IMR-90 (cell line): Measurements from ENCODE around the gene DHRSX. TPM values are rescaled to one million over a fixed set of nuclear protein-coding genes. Genes with fewer than 3 reads are reported as not detected.
"Not testable (repeated sequence)": the region's sequence is repeated elsewhere in the genome, so short reads cannot be mapped to it uniquely, and the experiment has no call there.

Source experiments
- ATAC-seq: fragments of 200-7000 bp; cut with Tn5 transposase; 2 replicates; pipeline ENCODE4 v1.9.1; 2020; ENCODE audit warnings: low read depth, mild to moderate bottlenecking, moderate library complexity
- BruUV-seq: library from RNA; stranded (reverse); fragments of 400-500 nt; replicated peaks from 2 replicates; lab custom pipeline; 2021; lab: Mats Ljungman, UMichigan
- CTCF ChIA-PET: fragments of 300-600 bp; formaldehyde crosslinking; extraction: SDS; loops from one replicate; lab custom pipeline; 2021; ENCODE audit warnings: antibody characterized with exemption; lab: Yijun Ruan, JAX
- POLR2A ChIA-PET: fragments of 300-600 bp; sonication (Branson Sonifier 250); formaldehyde crosslinking; loops from one replicate; lab custom pipeline; 2022; ENCODE audit warnings: antibody characterized with exemption; ENCODE audit not compliant: unreplicated experiment; lab: Charles Lee
- DNase-seq: peaks from one replicate; pipeline ENCODE4 v3.0.0; 2013
- H2AFZ ChIP-seq: replicated peaks from 2 replicates; pipeline ENCODE3; 2013; ENCODE audit warnings: low read length, mild to moderate bottlenecking; ENCODE audit not compliant: poor library complexity
- H2AK5ac ChIP-seq: 2 replicates; pipeline ENCODE4 v1.6.1; 2013; ENCODE audit warnings: low read depth, low read length, inconsistent platforms
- H2AK9ac ChIP-seq: replicated peaks from 2 replicates; pipeline ENCODE3; 2013; ENCODE audit warnings: mild to moderate bottlenecking, low read depth, low read length, moderate library complexity; ENCODE audit not compliant: poor library complexity
- H2BK120ac ChIP-seq: 2 replicates; pipeline ENCODE4 v1.6.1; 2013; ENCODE audit warnings: low read depth, low read length, inconsistent platforms
- H2BK15ac ChIP-seq: 3 replicates; pipeline ENCODE4 v1.6.1; 2013; ENCODE audit warnings: low read depth, low read length, inconsistent platforms
- H2BK20ac ChIP-seq: 2 replicates; pipeline ENCODE4 v1.6.1; 2013; ENCODE audit warnings: low read depth, mild to moderate bottlenecking, inconsistent platforms, low read length, moderate library complexity
- H2BK5ac ChIP-seq: 2 replicates; pipeline ENCODE4 v1.6.1; 2013; ENCODE audit warnings: mild to moderate bottlenecking, low read depth, low read length, inconsistent platforms; ENCODE audit not compliant: poor library complexity, severe bottlenecking
- H3K14ac ChIP-seq: replicated peaks from 2 replicates; pipeline ENCODE4 v1.6.1; 2013; ENCODE audit warnings: low read depth, low read length, inconsistent platforms
- H3K18ac ChIP-seq: 2 replicates; pipeline ENCODE4 v1.6.1; 2013; ENCODE audit warnings: low read depth, low read length, control low read depth
- H3K23ac ChIP-seq: 2 replicates; pipeline ENCODE4 v1.6.1; 2013; ENCODE audit warnings: low read depth, low read length, inconsistent platforms
- H3K27ac ChIP-seq: 2 replicates; pipeline ENCODE4 v1.5.1; 2013; ENCODE audit warnings: mild to moderate bottlenecking, control low read depth, low read length; ENCODE audit not compliant: insufficient read depth
- H3K27me3 ChIP-seq: 2 replicates; pipeline ENCODE4 v1.6.1; 2013; ENCODE audit warnings: low read length; ENCODE audit not compliant: control insufficient read depth, insufficient read depth
- H3K36me3 ChIP-seq: 2 replicates; pipeline ENCODE4 v1.6.1; 2013; ENCODE audit warnings: low read length, mixed read lengths; ENCODE audit not compliant: control insufficient read depth, insufficient read depth
- H3K4ac ChIP-seq: 2 replicates; pipeline ENCODE4 v1.6.1; 2013; ENCODE audit warnings: low read depth, low read length, inconsistent platforms
- H3K4me1 ChIP-seq: 2 replicates; pipeline ENCODE4 v1.6.1; 2013; ENCODE audit warnings: low read length, mixed read lengths; ENCODE audit not compliant: control insufficient read depth, insufficient read depth
- H3K4me2 ChIP-seq: 2 replicates; pipeline ENCODE4 v1.6.1; 2013; ENCODE audit warnings: low read depth, mild to moderate bottlenecking, control low read depth, low read length, moderate library complexity
- H3K4me3 ChIP-seq: 2 replicates; pipeline ENCODE4 v1.5.1; 2013; ENCODE audit warnings: low read depth, mild to moderate bottlenecking, control low read depth, low read length, moderate library complexity; ENCODE audit not compliant: insufficient read depth
- H3K56ac ChIP-seq: 2 replicates; pipeline ENCODE4 v1.6.1; 2013; ENCODE audit warnings: low read length, inconsistent platforms; ENCODE audit not compliant: insufficient read depth; ENCODE audit errors: extremely low read depth
- H3K79me1 ChIP-seq, 2 experiments: 2 replicates each; pipeline ENCODE4 v1.6.1; 2013; ENCODE audit warnings: low read length in 2 of 2, inconsistent platforms in 1 of 2, low read depth in 1 of 2
- H3K9ac ChIP-seq: 2 replicates; pipeline ENCODE4 v1.6.1; 2013; ENCODE audit warnings: low read depth, low read length, control low read depth
- H3K9me1 ChIP-seq: 2 replicates; pipeline ENCODE4 v1.6.1; 2013; ENCODE audit warnings: low read length, inconsistent platforms; ENCODE audit not compliant: insufficient read depth
- H3K9me3 ChIP-seq: 2 replicates; pipeline ENCODE4 v1.6.1; 2013; ENCODE audit warnings: low read length; ENCODE audit not compliant: control insufficient read depth, insufficient read depth
- H4K20me1 ChIP-seq: 2 replicates; pipeline ENCODE4 v1.6.1; 2013; ENCODE audit warnings: low read length, inconsistent platforms; ENCODE audit not compliant: insufficient read depth
- H4K5ac ChIP-seq: 2 replicates; pipeline ENCODE4 v1.6.1; 2013; ENCODE audit warnings: mild to moderate bottlenecking, low read depth, low read length, control low read depth
- H4K8ac ChIP-seq, 2 experiments: 2 replicates each; pipeline ENCODE4 v1.6.1; 2013; ENCODE audit warnings: low read depth in 2 of 2, low read length in 2 of 2, control low read depth in 1 of 2, inconsistent platforms in 1 of 2
- H4K91ac ChIP-seq: 2 replicates; pipeline ENCODE4 v1.6.1; 2013; ENCODE audit warnings: low read depth, low read length, inconsistent platforms; ENCODE audit not compliant: insufficient read depth
- MXI1 ChIP-seq: IDR thresholded peaks from 2 replicates; pipeline ENCODE4 v1.6.1; 2012; ENCODE audit warnings: low read depth, mild to moderate bottlenecking, low read length, moderate library complexity, borderline replicate concordance
- SMC3 ChIP-seq: fragments of 150-350 bp; IDR thresholded peaks from 2 replicates; pipeline ENCODE4 v1.6.1; 2016; ENCODE audit warnings: low read depth, mild to moderate bottlenecking, antibody characterized with exemption, low read length, moderate library complexity
- WGBS, 2 experiments: methylation state at CpG; one replicate each; pipeline versions ENCODE4 v1.1.5 to v1.1.7; 2013; ENCODE audit warnings: missing lambda C conversion rate in 2 of 2; ENCODE audit not compliant: insufficient read length in 1 of 2; ENCODE audit errors: extremely low coverage in 2 of 2; 5-methylcytosine and 5-hydroxymethylcytosine counted together
- dilution Hi-C: fragments of 300-500 bp; cut with HindIII; formaldehyde crosslinking; loops from one replicate; pipeline ENCODE4 v1.14.3; 2018; ENCODE audit warnings: low sequenced_read_pairs; ENCODE audit not compliant: unreplicated experiment
- in situ Hi-C: fragments of 300-500 bp; cut with MboI; formaldehyde crosslinking; loops from 3 replicates; pipeline ENCODE4 v1.14.3; 2019; ENCODE audit warnings: low sequenced_read_pairs, inconsistent platforms, mixed read lengths
- intact Hi-C: fragments of 100-400 bp; cut with micrococcal nuclease; formaldehyde crosslinking; loops from 2 replicates; pipeline ENCODE4 v1.10.0; 2022
- polyA plus RNA-seq, 3 experiments: library from polyadenylated mRNA; depleted of rRNA; stranded (reverse); fragments of >200 nt; gene quantifications; 2 replicates each; pipeline ENCODE4 v1.2.3, GENCODE V29; 2012; ENCODE audit warnings: low replicate concordance in 1 of 3
- total RNA-seq: library from RNA; depleted of rRNA; stranded (reverse); fragments of >200 nt; gene quantifications from 2 replicates; pipeline ENCODE4 v1.2.3, GENCODE V29; 2012

The DHRSX gene
- total and polyA plus RNA-seq, 2 of the 4 experiments (the other 2 are of a cell fraction): 26.2 to 38.0 TPM

GRCh38 chrX:2383144-2383543 lies 117.6 kb downstream of the DHRSX start:
- WGBS, 2 experiments: 100% methylated on average over 1 of the region's 1 CpG; no CpG with 5 or more reads in 1 of the 2 experiments
- Histone ChIP-seq H3K9me3 (peaks cover 5% of the 10 kb centered on the region), H2AFZ (no peak overlapping the region), H2BK120ac (no peak overlapping the region), H4K20me1 (peaks cover 7% of the 10 kb centered on the region), H3K9ac (no peak overlapping the region), H3K4ac (no peak overlapping the region), H4K8ac (no peak overlapping the region), H3K9me1 (no peaks in the 10 kb centered on the region), H3K27me3 (no peaks in the 10 kb centered on the region), H3K4me3 (no peak overlapping the region), H3K36me3 (no peaks in the 10 kb centered on the region; the same call in 1 of the 2 replicates), H2AK5ac (no peak overlapping the region), H2BK15ac (no peak overlapping the region), H2AK9ac (no peak overlapping the region), H3K27ac (no peak overlapping the region), H3K4me2 (no peak overlapping the region), H3K79me1 (peaks cover 19 to 26% of the 10 kb centered on the region in 2 experiments; a peak in 3 of 4 replicates), H3K56ac (no peak overlapping the region), H4K91ac (no peak overlapping the region), H3K4me1 (peaks cover 5% of the 10 kb centered on the region), H3K18ac (no peak overlapping the region), H3K14ac (no peak overlapping the region), H4K5ac (no peak overlapping the region), H2BK20ac (no peak overlapping the region), H2BK5ac (no peak overlapping the region), H3K23ac (no peak overlapping the region)
- TF ChIP-seq SMC3: no peak
- no peak for TF ChIP-seq MXI1
- intact Hi-C loops: no loop called here
- POLR2A ChIA-PET: no interaction called here
- DNase-seq (no peak), ATAC-seq (no peak)
- dilution Hi-C loops: no loop called here
- no TSS peak for BruUV-seq
- CTCF ChIA-PET: no interaction called here
- in situ Hi-C loops: no loop called here

DNA sequence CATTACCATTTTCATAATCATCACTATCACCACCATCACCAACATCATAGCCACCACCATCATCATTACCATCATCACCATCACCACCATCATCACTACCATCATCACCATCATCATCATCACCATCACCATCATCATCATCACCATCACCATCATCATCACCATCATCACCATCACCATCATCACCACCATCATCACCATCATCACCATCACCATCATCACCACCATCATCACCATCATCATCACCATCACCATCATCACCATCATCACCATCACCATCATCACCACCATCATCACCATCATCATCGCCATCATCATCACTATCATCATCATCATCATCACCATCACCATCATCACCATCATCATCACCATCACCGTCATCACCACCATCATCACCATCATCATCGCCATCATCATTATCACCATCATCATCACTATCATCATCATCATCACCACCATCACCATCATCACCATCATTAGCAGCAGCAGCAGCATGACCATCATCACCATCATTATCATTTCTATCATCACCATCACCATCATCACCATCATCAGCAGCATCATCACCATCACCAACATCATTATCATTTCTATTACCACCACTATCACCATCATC lies 118.2 kb downstream of the DHRSX start:
- H3K18ac ChIP-seq, BruUV-seq, H2BK120ac ChIP-seq, H4K91ac ChIP-seq, H3K4me3 ChIP-seq, H3K9me1 ChIP-seq, H3K9me3 ChIP-seq, ATAC-seq, H4K20me1 ChIP-seq, POLR2A ChIA-PET, H3K4ac ChIP-seq, H2BK15ac ChIP-seq, in situ Hi-C loops, H3K56ac ChIP-seq, H4K8ac ChIP-seq, H3K23ac ChIP-seq, DNase-seq, H2AFZ ChIP-seq, H3K27me3 ChIP-seq, H3K4me2 ChIP-seq, H3K4me1 ChIP-seq, H3K36me3 ChIP-seq, H3K14ac ChIP-seq, H2BK20ac ChIP-seq, dilution Hi-C loops, H4K5ac ChIP-seq, H2AK9ac ChIP-seq, H3K9ac ChIP-seq, intact Hi-C loops, H3K27ac ChIP-seq, CTCF ChIA-PET: not testable (repeated sequence)
- Histone ChIP-seq H2BK5ac (peak overlapping the region; percentile 62), H2AK5ac (0 out of 2 replicates have a peak overlapping the region, but pooled peaks have one; percentile 6), H3K79me1 (peaks cover 19 to 24% of the 10 kb centered on the region in 2 experiments; a peak in 3 of 4 replicates)
- 87% methylated on average over 3 of the region's 3 CpGs; no CpG with 5 or more reads in 1 of the 2 experiments for WGBS, 2 experiments
